ENCODE data around the gene KIF21A. TPM values are rescaled to one million over a fixed set of nuclear protein-coding genes. Genes with fewer than 3 reads are reported as not detected.
"Not testable (repeated sequence)": the region's sequence is repeated elsewhere in the genome, so short reads cannot be mapped to it uniquely, and the experiment has no call there.

Gene KIF21A
- polyA plus RNA-seq, 1 experiment, result 1.4 TPM

DNA sequence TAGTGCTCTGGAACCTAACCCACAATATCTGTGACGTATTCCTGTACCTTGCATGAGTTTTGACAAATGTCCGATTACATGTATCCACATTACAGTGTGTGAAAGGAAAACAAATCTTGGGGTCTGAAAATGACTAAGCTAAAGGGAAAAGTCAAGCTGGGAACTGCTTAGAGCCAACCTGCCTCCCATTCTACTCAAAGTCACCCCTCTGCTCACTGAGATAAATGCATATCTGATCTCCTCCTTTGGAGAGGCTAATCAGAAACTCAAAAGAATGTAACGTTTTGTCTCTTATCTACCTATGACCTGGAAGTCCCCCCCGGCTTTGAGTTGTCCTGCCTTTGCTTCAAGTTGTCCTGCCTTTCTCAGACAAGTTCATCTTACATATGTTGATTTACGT is 34.0 kb upstream of the KIF21A start:
- Histone ChIP-seq H3K27me3 (ENCODE audit: control insufficient read depth, insufficient read depth, low read length) (no peaks in the 10 kb centered on the region), H3K4me3 (ENCODE audit: low read depth, low read length) (no peak overlapping the region), H3K27ac (ENCODE audit: low read depth, low read length) (no peak overlapping the region), H3K9me3 (ENCODE audit: control insufficient read depth, insufficient read depth, low read length) (no peaks in the 10 kb centered on the region)
- POLR2A ChIA-PET, result no interaction called here
- TF ChIP-seq, protein P1, sequence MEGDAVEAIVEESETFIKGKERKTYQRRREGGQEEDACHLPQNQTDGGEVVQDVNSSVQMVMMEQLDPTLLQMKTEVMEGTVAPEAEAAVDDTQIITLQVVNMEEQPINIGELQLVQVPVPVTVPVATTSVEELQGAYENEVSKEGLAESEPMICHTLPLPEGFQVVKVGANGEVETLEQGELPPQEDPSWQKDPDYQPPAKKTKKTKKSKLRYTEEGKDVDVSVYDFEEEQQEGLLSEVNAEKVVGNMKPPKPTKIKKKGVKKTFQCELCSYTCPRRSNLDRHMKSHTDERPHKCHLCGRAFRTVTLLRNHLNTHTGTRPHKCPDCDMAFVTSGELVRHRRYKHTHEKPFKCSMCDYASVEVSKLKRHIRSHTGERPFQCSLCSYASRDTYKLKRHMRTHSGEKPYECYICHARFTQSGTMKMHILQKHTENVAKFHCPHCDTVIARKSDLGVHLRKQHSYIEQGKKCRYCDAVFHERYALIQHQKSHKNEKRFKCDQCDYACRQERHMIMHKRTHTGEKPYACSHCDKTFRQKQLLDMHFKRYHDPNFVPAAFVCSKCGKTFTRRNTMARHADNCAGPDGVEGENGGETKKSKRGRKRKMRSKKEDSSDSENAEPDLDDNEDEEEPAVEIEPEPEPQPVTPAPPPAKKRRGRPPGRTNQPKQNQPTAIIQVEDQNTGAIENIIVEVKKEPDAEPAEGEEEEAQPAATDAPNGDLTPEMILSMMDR (IDR thresholded peaks at IDR 0.05; ENCODE audit: low read depth, low read length), result no peak
- DNase-seq (ENCODE audit: low read depth, low spot score), result no peak
- CTCF ChIA-PET, result no interaction called here

DNA sequence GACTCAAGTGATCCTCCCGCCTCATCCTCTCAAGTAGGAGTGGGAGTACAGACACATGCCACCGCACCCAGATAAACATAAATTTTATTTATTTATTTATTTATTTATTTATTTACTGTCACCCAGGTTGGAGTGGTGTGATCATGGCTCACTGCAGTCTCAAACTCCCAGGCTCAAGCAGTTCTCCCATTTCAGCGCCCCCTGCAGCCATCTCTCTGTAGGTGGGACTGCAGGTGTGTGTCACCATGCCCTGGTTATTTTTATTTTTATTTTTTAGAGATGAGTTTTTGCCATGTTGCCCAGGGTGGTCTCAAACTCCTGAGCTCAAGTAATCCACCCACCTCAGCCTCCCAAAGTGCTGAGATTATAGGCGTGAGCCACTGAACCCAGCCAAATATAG is 33.2 kb upstream of the KIF21A start:
- Histone ChIP-seq H3K4me3 (ENCODE audit: low read depth, low read length) (no peak overlapping the region), H3K27ac (ENCODE audit: low read depth, low read length) (no peak overlapping the region), H3K9me3 (ENCODE audit: control insufficient read depth, insufficient read depth, low read length) (no peaks in the 10 kb centered on the region), H3K27me3 (ENCODE audit: control insufficient read depth, insufficient read depth, low read length) (no peaks in the 10 kb centered on the region)
- DNase-seq (ENCODE audit: low read depth, low spot score), result no peak
- ChIA-PET CTCF (no interaction called here), POLR2A (no interaction called here)
- TF ChIP-seq, protein P1 (IDR thresholded peaks at IDR 0.05; ENCODE audit: low read depth, low read length), result no peak

DNA sequence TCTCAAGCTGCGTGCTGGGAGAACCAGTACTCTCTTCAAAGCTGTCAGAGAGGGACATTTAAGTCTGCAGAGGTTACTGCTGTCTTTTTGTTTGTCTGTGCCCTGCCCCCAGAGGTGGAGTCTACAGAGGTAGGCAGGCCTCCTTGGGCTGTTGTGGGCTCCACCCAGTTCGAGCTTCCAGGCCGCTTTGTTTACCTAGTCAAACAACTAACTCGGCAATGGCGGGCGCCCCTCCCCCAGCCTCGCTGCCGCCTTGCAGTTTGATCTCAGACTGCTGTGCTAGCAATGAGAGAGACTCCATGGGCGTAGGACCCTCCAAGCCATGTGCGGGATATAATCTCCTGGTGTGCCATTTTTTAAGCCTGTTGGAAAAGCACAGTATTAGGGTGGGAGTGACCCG is 32.2 kb upstream of the KIF21A start:
- H3K27me3 ChIP-seq (ENCODE audit: control insufficient read depth, insufficient read depth, low read length); H3K4me3 ChIP-seq (ENCODE audit: low read depth, low read length); H3K9me3 ChIP-seq (ENCODE audit: control insufficient read depth, insufficient read depth, low read length); H3K27ac ChIP-seq (ENCODE audit: low read depth, low read length); CTCF ChIA-PET; POLR2A ChIA-PET; DNase-seq (ENCODE audit: low read depth, low spot score): not testable (repeated sequence)

DNA sequence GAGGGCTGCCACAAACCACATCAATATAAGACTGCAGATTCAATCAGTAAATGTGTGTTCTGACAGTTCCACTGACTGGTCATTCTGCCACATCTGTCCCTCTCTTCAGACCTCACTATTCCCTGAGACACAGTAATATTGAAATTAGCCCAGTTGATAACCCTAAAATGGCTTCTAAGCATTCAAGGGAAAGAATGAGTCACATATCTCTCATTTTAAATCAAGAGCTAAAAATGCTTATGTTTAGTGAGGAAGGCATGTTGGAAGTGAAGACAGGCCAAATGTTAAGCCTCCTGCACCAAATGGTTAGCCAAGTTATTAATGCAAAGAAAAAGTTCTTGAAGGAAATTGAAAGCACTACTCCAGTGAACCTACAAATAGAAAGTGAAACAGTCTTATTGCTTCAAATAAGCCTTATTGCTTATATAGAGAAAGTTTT is 24.5 kb upstream of the KIF21A start:
- TF ChIP-seq, protein P1 (IDR thresholded peaks at IDR 0.05; ENCODE audit: low read depth, low read length), result no peak
- Histone ChIP-seq H3K27ac (ENCODE audit: low read depth, low read length) (no peak overlapping the region), H3K27me3 (ENCODE audit: control insufficient read depth, insufficient read depth, low read length) (no peaks in the 10 kb centered on the region), H3K9me3 (ENCODE audit: control insufficient read depth, insufficient read depth, low read length) (no peaks in the 10 kb centered on the region), H3K4me3 (ENCODE audit: low read depth, low read length) (no peak overlapping the region)
- no peak for DNase-seq (ENCODE audit: low read depth, low spot score)
- POLR2A ChIA-PET, result no interaction called here
- CTCF ChIA-PET, result no interaction called here

DNA sequence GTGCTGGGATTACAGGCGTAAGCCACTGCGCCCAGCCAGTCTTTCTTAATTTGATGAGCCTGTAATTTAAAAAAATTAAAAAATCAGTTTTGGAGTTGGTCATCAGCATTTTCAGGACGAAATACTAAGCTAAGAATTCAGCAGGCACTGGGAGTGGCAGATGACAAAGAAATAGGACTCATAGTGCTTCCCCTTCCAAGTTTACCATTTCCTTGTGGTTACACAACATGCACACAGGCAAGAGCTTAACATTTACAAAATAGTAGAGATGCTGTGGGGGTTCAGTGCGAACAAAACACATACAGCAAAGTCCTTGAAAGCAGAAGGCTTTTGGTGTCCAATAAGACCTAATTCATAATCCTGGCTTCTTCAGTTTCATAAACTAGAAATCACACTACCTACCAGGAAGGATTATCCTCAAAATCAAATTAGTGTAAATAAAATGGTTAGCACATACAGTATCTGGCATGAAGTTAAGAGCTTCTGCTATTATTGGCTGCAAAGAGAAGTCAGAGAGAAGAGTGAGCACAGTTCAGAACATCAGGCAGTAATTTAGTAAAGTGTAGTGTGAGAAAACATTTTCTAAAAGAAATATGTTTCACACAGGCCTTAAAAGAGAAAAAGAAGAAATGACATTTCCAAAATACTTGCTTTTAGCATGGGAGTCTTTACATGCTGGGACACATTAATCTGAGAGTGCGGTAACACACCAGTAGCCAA is 22.2 kb upstream of the KIF21A start:
- ChIA-PET CTCF (no interaction called here), POLR2A (no interaction called here)
- Histone ChIP-seq H3K4me3 (ENCODE audit: low read depth, low read length) (no peak overlapping the region), H3K27ac (ENCODE audit: low read depth, low read length) (no peak overlapping the region), H3K9me3 (ENCODE audit: control insufficient read depth, insufficient read depth, low read length) (no peaks in the 10 kb centered on the region), H3K27me3 (ENCODE audit: control insufficient read depth, insufficient read depth, low read length) (no peaks in the 10 kb centered on the region)
- DNase-seq (ENCODE audit: low read depth, low spot score), result no peak
- TF ChIP-seq, protein P1 (IDR thresholded peaks at IDR 0.05; ENCODE audit: low read depth, low read length), result no peak
